A673 (cell line): Measurements from ENCODE around the gene CALHM2. TPM values are rescaled to one million over a fixed set of nuclear protein-coding genes. Genes with fewer than 3 reads are reported as not detected.

ENCODE experiments used
- BruUV-seq: library from RNA; stranded (reverse); fragments of 400-500 nt; replicated peaks from 2 replicates; lab custom pipeline; 2021; lab: Mats Ljungman, UMichigan
- CTCF ChIA-PET: fragments of 300-600 bp; sonication (Branson Sonifier 250); formaldehyde crosslinking; loops from one replicate; lab custom pipeline; 2022; ENCODE audit warnings: antibody characterized with exemption; lab: Charles Lee
- POLR2A ChIA-PET: fragments of 300-600 bp; sonication (Branson Sonifier 250); formaldehyde crosslinking; loops from one replicate; lab custom pipeline; 2022; ENCODE audit warnings: antibody characterized with exemption; ENCODE audit not compliant: low non-redundant PET; lab: Charles Lee
- DNase-seq: peaks from one replicate; pipeline ENCODE4 v3.0.0-alpha.2; 2015; ENCODE audit warnings: low spot score
- H3K27ac ChIP-seq: fragments of 200-600 bp; sonication (generic); 2 replicates; pipeline ENCODE4 v1.5.1; 2016; ENCODE audit warnings: mixed run types, low read depth, mild to moderate bottlenecking, mixed read lengths, antibody characterized with exemption, low read length; ENCODE audit not compliant: poor library complexity, severe bottlenecking
- H3K27me3 ChIP-seq: fragments of 200-600 bp; sonication (generic); replicated peaks from 2 replicates; pipeline ENCODE4 v1.6.1; 2017; ENCODE audit warnings: mixed run types, low read depth, mild to moderate bottlenecking, mixed read lengths, antibody characterized with exemption, low read length; ENCODE audit not compliant: insufficient read depth, poor library complexity
- H3K36me3 ChIP-seq: fragments of 200-600 bp; sonication (generic); 2 replicates; pipeline ENCODE4 v1.6.1; 2016; ENCODE audit warnings: mixed run types, mild to moderate bottlenecking, mixed read lengths, antibody characterized with exemption, low read length; ENCODE audit not compliant: insufficient read depth, poor library complexity, severe bottlenecking
- H3K4me1 ChIP-seq: fragments of 200-600 bp; sonication (generic); 2 replicates; pipeline ENCODE4 v1.6.1; 2017; ENCODE audit warnings: mixed run types, mild to moderate bottlenecking, mixed read lengths, antibody characterized with exemption, low read length; ENCODE audit not compliant: insufficient read depth, poor library complexity, severe bottlenecking
- H3K4me3 ChIP-seq: fragments of 200-600 bp; sonication (generic); 2 replicates; pipeline ENCODE4 v1.5.1; 2016; ENCODE audit warnings: low read depth, mixed run types, mild to moderate bottlenecking, mixed read lengths, low read length; ENCODE audit not compliant: poor library complexity, severe bottlenecking
- H3K9me3 ChIP-seq: fragments of 200-600 bp; sonication (generic); 2 replicates; pipeline ENCODE4 v1.6.1; 2016; ENCODE audit warnings: mixed run types, low read depth, mild to moderate bottlenecking, mixed read lengths, antibody characterized with exemption, low read length; ENCODE audit not compliant: poor library complexity, severe bottlenecking
- CTCF ChIP-seq: fragments of 300-800, 200-600 bp; sonication (generic); conservative IDR thresholded peaks from 2 replicates; pipeline ENCODE4 v1.5.1; 2017; ENCODE audit warnings: low read depth, mild to moderate bottlenecking, antibody characterized with exemption, low read length, moderate library complexity, mixed read lengths
- EZH2 ChIP-seq: fragments of 200-600 bp; sonication (generic); IDR thresholded peaks from 2 replicates; pipeline ENCODE4 v1.6.1; 2017; ENCODE audit warnings: borderline replicate concordance, low read depth, mild to moderate bottlenecking, mixed read lengths, antibody characterized with exemption, low read length; ENCODE audit not compliant: poor library complexity, severe bottlenecking
- intact Hi-C: fragments of 100-400 bp; cut with micrococcal nuclease; formaldehyde crosslinking; loops from one replicate; pipeline ENCODE4 v1.10.0; 2022; ENCODE audit not compliant: unreplicated experiment
- total RNA-seq: library from RNA; stranded (reverse); gene quantifications from 2 replicates; pipeline ENCODE4 v1.2.3, GENCODE V29; 2021

Gene CALHM2
- total RNA-seq, 1 experiment from 2014 or later: 5.9 TPM

- BruUV-seq: no TSS peak
- TF ChIP-seq EZH2 (no peak), CTCF (no peak)
- DNase-seq: no peak
- CTCF ChIA-PET: interaction anchor here (0.7 kb wide), 1 partner anchor 10 kb away, joined by 4 read pairs; no protein-coding TSS in a partner anchor
- no peak overlapping the region for H3K27ac ChIP-seq
- H3K4me3 ChIP-seq: no peak overlapping the region
- no peaks in the 10 kb centered on the region for H3K27me3 ChIP-seq
- POLR2A ChIA-PET: no interaction called here
- H3K36me3 ChIP-seq: peaks cover 41% of the 10 kb centered on the region
- no peaks in the 10 kb centered on the region for H3K9me3 ChIP-seq
- intact Hi-C loops: no loop called here
- peaks cover 5% of the 10 kb centered on the region for H3K4me1 ChIP-seq
These were observed 2.7 kb downstream of the CALHM2 start for GRCh38 chr10:103449208-103450144.

GRCh38 chr10:103448746-103449145 lies 3.4 kb downstream of the CALHM2 start:
- POLR2A ChIA-PET: no interaction called here
- TF ChIP-seq EZH2 (no peak), CTCF (no peak)
- CTCF ChIA-PET: interaction anchor here (0.7 kb wide), 1 partner anchor 11 kb away, joined by 4 read pairs; no protein-coding TSS in a partner anchor
- Histone ChIP-seq H3K9me3 (no peaks in the 10 kb centered on the region), H3K4me1 (peaks cover 5% of the 10 kb centered on the region), H3K27me3 (no peaks in the 10 kb centered on the region), H3K27ac (no peak overlapping the region), H3K4me3 (no peak overlapping the region), H3K36me3 (peaks cover 45% of the 10 kb centered on the region)
- no peak for DNase-seq
- BruUV-seq: no TSS peak
- intact Hi-C loops: no loop called here

GRCh38 chr10:103447187-103447586 lies 5.0 kb downstream of the CALHM2 start:
- peaks cover 5% of the 10 kb centered on the region for H3K4me1 ChIP-seq
- intact Hi-C loops: no loop called here
- BruUV-seq: no TSS peak
- CTCF ChIA-PET: no interaction called here
- no peaks in the 10 kb centered on the region for H3K27me3 ChIP-seq
- H3K27ac ChIP-seq: no peak overlapping the region
- TF ChIP-seq CTCF (no peak), EZH2 (no peak)
- H3K36me3 ChIP-seq: peaks cover 60% of the 10 kb centered on the region
- no peak overlapping the region for H3K4me3 ChIP-seq
- no peak for DNase-seq
- no peaks in the 10 kb centered on the region for H3K9me3 ChIP-seq
- POLR2A ChIA-PET: no interaction called here
